Esophagus muscularis mucosa (tissue), 4 donors: ENCODE data around the gene NPTX1. TPM values are rescaled to one million over a fixed set of nuclear protein-coding genes. Genes with fewer than 3 reads are reported as not detected.

Source experiments
- DNase-seq: peaks from one replicate; pipeline ENCODE4 v3.0.0-alpha.2; 2017; ENCODE audit errors: extremely low spot score
- H3K27ac ChIP-seq, 4 donors: fragments of 200-600 bp; sonication (generic); replicated peaks in 1 of 4; 1 replicate in 3 of 4; 2 replicates in 1 of 4; pipeline ENCODE4 v1.5.1; 2016 to 2019; ENCODE audit warnings: mild to moderate bottlenecking in 1 of 4
- H3K27me3 ChIP-seq, 4 donors: fragments of 200-600 bp; sonication (generic); one replicate each; pipeline versions ENCODE4 v1.5.1 to v1.6.0; 2016 to 2019
- H3K36me3 ChIP-seq, 4 donors: fragments of 200-600 bp; sonication (generic); one replicate each; pipeline ENCODE4 v1.5.1; 2016 to 2019
- H3K4me1 ChIP-seq, 4 donors: fragments of 200-600 bp; sonication (generic); one replicate each; pipeline ENCODE4 v1.5.1; 2016 to 2019
- H3K4me3 ChIP-seq, 4 donors: fragments of 200-600 bp; sonication (generic); 1 replicate in 2 of 4; 2 replicates in 2 of 4; pipeline ENCODE4 v1.5.1; 2016 to 2019; ENCODE audit warnings: mild to moderate bottlenecking in 4 of 4, moderate library complexity in 1 of 4
- H3K9me3 ChIP-seq, 4 donors: fragments of 200-600 bp; sonication (generic); 1 replicate in 3 of 4; 2 replicates in 1 of 4; pipeline ENCODE4 v1.5.1; 2016 to 2019
- EP300 ChIP-seq: sonication (generic); formaldehyde crosslinking; IDR thresholded peaks from one replicate; pipeline ENCODE4 v1.6.1; 2017; ENCODE audit warnings: antibody characterized with exemption
- POLR2A ChIP-seq: fragments of 450-650 bp; IDR thresholded peaks from one replicate; pipeline ENCODE4 v1.6.1; 2017; ENCODE audit warnings: antibody characterized with exemption, moderate library complexity, mild to moderate bottlenecking, low read depth
- POLR2AphosphoS5 ChIP-seq, 2 donors: sonication (generic); formaldehyde crosslinking; IDR thresholded peaks; one replicate each; pipeline ENCODE4 v1.6.1; 2017; ENCODE audit warnings: antibody characterized with exemption in 2 of 2
- WGBS: methylation state at CpG from one replicate; pipeline ENCODE4 v1.1.5; 2018; 5-methylcytosine and 5-hydroxymethylcytosine counted together
- intact Hi-C: fragments of 100-400 bp; cut with DNase I; formaldehyde crosslinking; loops from one replicate; pipeline ENCODE4 v1.15.1; 2023
- total RNA-seq, 4 donors: library from RNA; depleted of rRNA; stranded (reverse); fragments of >200 nt; gene quantifications; one replicate each; pipeline versions ENCODE4 v1.1.0 to v1.2.1, GENCODE V29; 2016
- TF ChIP-seq, protein P1 (sequence below), 3 experiments: fragments of 200-600 bp in 2 of 3; fragments of 450-650 bp in 1 of 3; sonication (generic) in 2 of 3; IDR thresholded peaks; one replicate each; pipeline ENCODE4 v1.5.1; 2017 to 2019; ENCODE audit warnings: antibody characterized with exemption in 3 of 3, mild to moderate bottlenecking in 2 of 3, moderate library complexity in 1 of 3

The NPTX1 gene
- total RNA-seq, 4 donors from 2014 or later = 0.42 to 5.5 (median 4.1) TPM

DNA sequence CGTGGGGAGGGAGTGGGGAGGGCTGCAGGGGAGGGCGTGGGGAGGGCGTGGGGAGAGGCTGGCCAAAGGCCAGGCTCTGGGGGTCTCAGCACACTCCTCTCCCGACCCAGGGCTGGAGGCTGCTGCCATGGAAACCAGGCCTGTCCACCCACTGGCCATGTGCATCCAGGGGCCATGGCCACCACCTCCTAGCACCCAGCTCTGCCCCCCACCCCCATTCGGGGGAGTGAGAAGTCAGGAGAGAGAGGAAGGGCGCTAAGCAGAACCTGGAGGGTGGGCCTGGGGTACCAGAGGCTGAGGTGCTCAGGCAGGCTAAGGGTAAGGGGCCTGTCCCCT lies 31.8 kb downstream of the NPTX1 start:
- intact Hi-C loops = no loop called here
- Histone ChIP-seq H3K36me3 (peaks cover 0 to 4% (median 0%) of the 10 kb centered on the region in 4 donors), H3K4me1 (peaks cover 0 to 10% (median 3%) of the 10 kb centered on the region in 4 donors), H3K27ac (no peak overlapping the region), H3K4me3 (no peak overlapping the region), H3K9me3 (no peaks in the 10 kb centered on the region), H3K27me3 (no peaks in the 10 kb centered on the region)
- TF ChIP-seq, protein P1, sequence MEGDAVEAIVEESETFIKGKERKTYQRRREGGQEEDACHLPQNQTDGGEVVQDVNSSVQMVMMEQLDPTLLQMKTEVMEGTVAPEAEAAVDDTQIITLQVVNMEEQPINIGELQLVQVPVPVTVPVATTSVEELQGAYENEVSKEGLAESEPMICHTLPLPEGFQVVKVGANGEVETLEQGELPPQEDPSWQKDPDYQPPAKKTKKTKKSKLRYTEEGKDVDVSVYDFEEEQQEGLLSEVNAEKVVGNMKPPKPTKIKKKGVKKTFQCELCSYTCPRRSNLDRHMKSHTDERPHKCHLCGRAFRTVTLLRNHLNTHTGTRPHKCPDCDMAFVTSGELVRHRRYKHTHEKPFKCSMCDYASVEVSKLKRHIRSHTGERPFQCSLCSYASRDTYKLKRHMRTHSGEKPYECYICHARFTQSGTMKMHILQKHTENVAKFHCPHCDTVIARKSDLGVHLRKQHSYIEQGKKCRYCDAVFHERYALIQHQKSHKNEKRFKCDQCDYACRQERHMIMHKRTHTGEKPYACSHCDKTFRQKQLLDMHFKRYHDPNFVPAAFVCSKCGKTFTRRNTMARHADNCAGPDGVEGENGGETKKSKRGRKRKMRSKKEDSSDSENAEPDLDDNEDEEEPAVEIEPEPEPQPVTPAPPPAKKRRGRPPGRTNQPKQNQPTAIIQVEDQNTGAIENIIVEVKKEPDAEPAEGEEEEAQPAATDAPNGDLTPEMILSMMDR (IDR thresholded peaks at IDR 0.05) = no peak
- TF ChIP-seq POLR2AphosphoS5 (IDR thresholded peaks at IDR 0.05) = no peak
- TF ChIP-seq POLR2A = no peak
- no peak for TF ChIP-seq EP300
- WGBS = 80% methylated on average over 1 of the region's 6 CpGs
- DNase-seq = no peak

GRCh38 chr17:80443916-80444643 lies 32.3 kb downstream of the NPTX1 start:
- no peak overlapping the region for H3K27ac ChIP-seq
- 50% methylated on average over 4 of the region's 31 CpGs for WGBS

GRCh38 chr17:80443498-80443897 lies 32.9 kb downstream of the NPTX1 start:
- intact Hi-C loops = no loop called here
- Histone ChIP-seq H3K4me3 (no peak overlapping the region), H3K9me3 (no peaks in the 10 kb centered on the region), H3K27me3 (no peaks in the 10 kb centered on the region), H3K36me3 (peaks cover 0 to 6% (median 0%) of the 10 kb centered on the region in 4 donors), H3K4me1 (peaks cover 0 to 5% (median 0%) of the 10 kb centered on the region in 4 donors), H3K27ac (no peak overlapping the region)
- DNase-seq = no peak
- WGBS = no CpG with 5 or more reads among the region's 12 CpGs
- TF ChIP-seq, protein P1 (IDR thresholded peaks at IDR 0.05) = no peak
- TF ChIP-seq EP300 (no peak), POLR2AphosphoS5 (IDR thresholded peaks at IDR 0.05) (no peak), POLR2A (no peak)

More at GRCh38 chr17:80443916-80444643, 32.3 kb downstream of the NPTX1 start:
- no peak overlapping the region for H3K4me3 ChIP-seq
- no peaks in the 10 kb centered on the region for H3K27me3 ChIP-seq
- H3K9me3 ChIP-seq = no peaks in the 10 kb centered on the region
- H3K36me3 ChIP-seq = peaks cover 0 to 4% (median 0%) of the 10 kb centered on the region in 4 donors
- peaks cover 0 to 5% (median under 1%) of the 10 kb centered on the region in 4 donors for H3K4me1 ChIP-seq
- TF ChIP-seq, protein P1 (IDR thresholded peaks at IDR 0.05) = no peak
- TF ChIP-seq EP300 (no peak), POLR2AphosphoS5 (IDR thresholded peaks at IDR 0.05) (no peak), POLR2A (no peak)
- DNase-seq = no peak
- intact Hi-C loops = no loop called here

- DNase-seq = no peak
- H3K27ac ChIP-seq = no peak overlapping the region
- no peaks in the 10 kb centered on the region for H3K27me3 ChIP-seq
- TF ChIP-seq POLR2AphosphoS5 (IDR thresholded peaks at IDR 0.05) (no peak), EP300 (no peak), POLR2A (no peak)
- TF ChIP-seq, protein P1 (IDR thresholded peaks at IDR 0.05) = no peak
- H3K4me3 ChIP-seq = no peak overlapping the region
- intact Hi-C loops = no loop called here
- peaks cover 0 to 6% (median 0%) of the 10 kb centered on the region in 4 donors for H3K36me3 ChIP-seq
- H3K4me1 ChIP-seq = peaks cover 0 to 5% (median 0%) of the 10 kb centered on the region in 4 donors
- 89% methylated on average over 4 of the region's 4 CpGs for WGBS
- no peaks in the 10 kb centered on the region for H3K9me3 ChIP-seq
These were observed 33.6 kb downstream of the NPTX1 start for GRCh38 chr17:80442764-80443163.

- peaks cover 0 to 5% (median 0%) of the 10 kb centered on the region in 4 donors for H3K4me1 ChIP-seq
These were observed 34.1 kb downstream of the NPTX1 start for GRCh38 chr17:80442323-80442659.

More at GRCh38 chr17:80442323-80442659, 34.1 kb downstream of the NPTX1 start:
- H3K9me3 ChIP-seq = no peaks in the 10 kb centered on the region
- TF ChIP-seq POLR2A (no peak), EP300 (no peak), POLR2AphosphoS5 (IDR thresholded peaks at IDR 0.05) (no peak)
- TF ChIP-seq, protein P1 (IDR thresholded peaks at IDR 0.05) = no peak
- peaks cover 0 to 9% (median 3%) of the 10 kb centered on the region in 4 donors for H3K36me3 ChIP-seq
- WGBS = 88% methylated on average over 12 of the region's 12 CpGs
- no peak overlapping the region for H3K4me3 ChIP-seq
- DNase-seq = no peak
- intact Hi-C loops = no loop called here
- no peak overlapping the region for H3K27ac ChIP-seq
- H3K27me3 ChIP-seq = no peaks in the 10 kb centered on the region
